HepG2 (cell line): Measurements from ENCODE around the gene MRPL18. TPM values are rescaled to one million over a fixed set of nuclear protein-coding genes. Genes with fewer than 3 reads are reported as not detected.

Experiments
- FOXO4 ChIP-seq: sonication (generic); formaldehyde crosslinking; conservative IDR thresholded peaks from 2 replicates; pipeline ENCODE4 v1.8.1; 2023; ENCODE audit warnings: missing genetic modification reagents
- GZF1 ChIP-seq: sonication (generic); formaldehyde crosslinking; IDR thresholded peaks from 2 replicates; pipeline ENCODE4 v1.5.1; 2020; ENCODE audit warnings: mild to moderate bottlenecking, missing genetic modification reagents
- KAT8 ChIP-seq: IDR thresholded peaks from 2 replicates; pipeline ENCODE4 v1.6.1; 2016; ENCODE audit warnings: missing genetic modification reagents, missing compliant biosample characterization
- MATR3 ChIP-seq: sonication (generic); formaldehyde crosslinking; IDR thresholded peaks from 2 replicates; pipeline ENCODE4 v1.4.0; 2020; ENCODE audit warnings: missing genetic modification reagents
- MXI1 ChIP-seq: IDR thresholded peaks from 3 replicates; pipeline ENCODE4 v1.6.1; 2012; ENCODE audit warnings: low read depth, low read length, inconsistent platforms, borderline replicate concordance
- PHF20 ChIP-seq: sonication (generic); formaldehyde crosslinking; IDR thresholded peaks from 2 replicates; pipeline ENCODE4 v1.5.0; 2020; ENCODE audit warnings: mild to moderate bottlenecking, missing genetic modification reagents
- SAFB2 ChIP-seq: sonication (generic); formaldehyde crosslinking; IDR thresholded peaks from 2 replicates; pipeline ENCODE4 v1.5.1; 2020; ENCODE audit warnings: missing genetic modification reagents, low read depth, mild to moderate bottlenecking, borderline replicate concordance
- SRF ChIP-seq: IDR thresholded peaks from 2 replicates; pipeline ENCODE4 v1.6.1; 2011; ENCODE audit warnings: mild to moderate bottlenecking, low read depth, low read length, moderate library complexity
- SYNCRIP ChIP-seq: fragments of 200-400 bp; formaldehyde crosslinking; IDR thresholded peaks from 2 replicates; pipeline ENCODE4 v1.6.1; 2018; ENCODE audit warnings: mild to moderate bottlenecking, low read depth, low read length; ENCODE audit not compliant: insufficient read depth
- TEAD2 ChIP-seq: sonication (generic); formaldehyde crosslinking; IDR thresholded peaks from 2 replicates; pipeline ENCODE4 v1.9.0; 2021; ENCODE audit warnings: missing genetic modification reagents
- WIZ ChIP-seq: sonication (generic); formaldehyde crosslinking; IDR thresholded peaks from 2 replicates; pipeline ENCODE4 v1.5.1; 2020; ENCODE audit warnings: mild to moderate bottlenecking, missing genetic modification reagents
- ZBTB8A ChIP-seq: sonication (generic); formaldehyde crosslinking; IDR thresholded peaks from 2 replicates; pipeline ENCODE4 v1.4.0; 2020; ENCODE audit warnings: mild to moderate bottlenecking, low read depth, missing genetic modification reagents, borderline replicate concordance
- ZNF432 ChIP-seq: sonication (generic); formaldehyde crosslinking; IDR thresholded peaks from 2 replicates; pipeline ENCODE4 v1.5.0; 2020; ENCODE audit warnings: missing genetic modification reagents, mild to moderate bottlenecking, borderline replicate concordance
- ZNF563 ChIP-seq: sonication (generic); formaldehyde crosslinking; IDR thresholded peaks from 2 replicates; pipeline ENCODE4 v1.8.0; 2022; ENCODE audit warnings: mild to moderate bottlenecking, moderate library complexity, missing genetic modification reagents
- ZNF746 ChIP-seq: sonication (generic); formaldehyde crosslinking; IDR thresholded peaks from 2 replicates; pipeline ENCODE4 v1.8.0; 2022; ENCODE audit warnings: mild to moderate bottlenecking, missing genetic modification reagents
- polyA plus RNA-seq, 8 experiments: library from polyadenylated mRNA; depleted of rRNA in 3 of 8; stranded (reverse) in 7 of 8; unstranded in 1 of 8; fragments of >200 nt; fragmentation: Illumina TruSeq in 4 of 8; extraction: Trizol in 4 of 8; gene quantifications; 2 replicates each; pipeline versions ENCODE4 v1.2.1 to v1.2.3, GENCODE V29; 2011 to 2016; ENCODE audit warnings: low read depth in 4 of 8, missing spikeins in 1 of 8, mixed read lengths in 1 of 8; ENCODE audit not compliant: insufficient read depth in 1 of 8
- total RNA-seq, 5 experiments: library from RNA; depleted of rRNA; stranded (reverse); fragments of >200 nt; fragmentation: Illumina TruSeq; extraction: Trizol; gene quantifications; 2 replicates each; pipeline ENCODE4 v1.2.3, GENCODE V29; 2016; ENCODE audit warnings: low read depth in 1 of 5
- TF ChIP-seq, protein P1 (sequence below): sonication (generic); formaldehyde crosslinking; IDR thresholded peaks from 2 replicates; pipeline ENCODE4 v1.4.0; 2020; ENCODE audit warnings: missing genetic modification reagents
- TF ChIP-seq, protein P2 (sequence below): sonication (generic); formaldehyde crosslinking; IDR thresholded peaks from 2 replicates; pipeline ENCODE4 v1.5.1; 2020; ENCODE audit warnings: missing genetic modification reagents, mild to moderate bottlenecking, borderline replicate concordance
- TF ChIP-seq, protein P3 (sequence below): sonication (generic); formaldehyde crosslinking; IDR thresholded peaks from 2 replicates; pipeline ENCODE4 v1.4.0; 2020; ENCODE audit warnings: mild to moderate bottlenecking, missing genetic modification reagents
- TF ChIP-seq, protein P4 (sequence below): sonication (generic); formaldehyde crosslinking; IDR thresholded peaks from 2 replicates; pipeline ENCODE4 v1.8.1; 2023; ENCODE audit warnings: mild to moderate bottlenecking, missing genetic modification reagents, borderline replicate concordance

Gene MRPL18
- total and polyA plus RNA-seq, 2 of the 13 experiments (the other 11 are each of a cell fraction or from before 2014, with no cell fraction given): 85.6 to 176 TPM

DNA sequence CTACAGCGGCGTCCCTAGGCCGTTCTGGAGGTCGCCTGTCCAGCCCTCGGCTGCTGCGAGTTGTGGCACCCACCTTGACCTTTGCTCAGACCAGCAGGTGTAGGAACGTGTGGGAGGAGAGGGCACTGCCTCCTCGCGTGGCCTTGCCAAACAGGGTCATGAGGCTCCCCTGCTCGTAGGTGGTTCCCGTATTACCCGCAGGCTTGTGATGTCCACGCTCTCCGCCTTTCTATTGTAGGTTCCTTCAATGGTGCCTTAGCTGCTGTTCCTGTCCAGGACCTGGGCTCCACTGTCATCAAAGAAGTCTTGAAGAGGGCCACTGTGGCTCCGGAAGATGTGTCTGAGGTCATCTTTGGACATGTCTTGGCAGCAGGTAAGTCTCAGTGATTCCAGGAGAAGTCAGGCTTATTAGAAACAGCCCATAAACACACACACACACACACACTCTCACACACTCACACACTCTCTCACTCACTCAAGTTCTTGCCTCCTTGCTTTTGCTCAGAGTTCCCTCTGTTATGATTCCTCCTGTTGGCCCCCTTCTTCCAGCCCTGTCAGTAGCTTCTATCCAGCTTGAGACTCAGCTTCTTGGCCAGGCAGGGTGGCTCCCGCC, 27.5 kb upstream of the MRPL18 start (continued):
- TF ChIP-seq ZNF432 (no peak), FOXO4 (CRISPR knock-in tag) (0 out of 2 replicates have a peak, but pooled peaks have one; percentile 85), SRF (peak; percentile 70; the same call in 1 of the 2 replicates), SAFB2 (CRISPR knock-in tag) (peak; percentile 50), ZNF563 (CRISPR knock-in tag) (no peak; the same call in none of the 2 replicates), GZF1 (CRISPR knock-in tag) (no peak; the same call in 1 of the 2 replicates), MATR3 (CRISPR knock-in tag) (no peak), SYNCRIP (no peak), MXI1 (peak; percentile 24; the same call in 1 of the 3 replicates), PHF20 (CRISPR knock-in tag) (peak; percentile 61; the same call in 1 of the 2 replicates), ZNF746 (CRISPR knock-in tag) (peak; percentile 81; the same call in 1 of the 2 replicates), TEAD2 (CRISPR knock-in tag) (0 out of 2 replicates have a peak, but pooled peaks have one; percentile 9), WIZ (CRISPR knock-in tag) (peak; percentile 61; the same call in 1 of the 2 replicates), ZBTB8A (no peak; the same call in 1 of the 2 replicates), KAT8 (no peak)
- TF ChIP-seq, protein P1, sequence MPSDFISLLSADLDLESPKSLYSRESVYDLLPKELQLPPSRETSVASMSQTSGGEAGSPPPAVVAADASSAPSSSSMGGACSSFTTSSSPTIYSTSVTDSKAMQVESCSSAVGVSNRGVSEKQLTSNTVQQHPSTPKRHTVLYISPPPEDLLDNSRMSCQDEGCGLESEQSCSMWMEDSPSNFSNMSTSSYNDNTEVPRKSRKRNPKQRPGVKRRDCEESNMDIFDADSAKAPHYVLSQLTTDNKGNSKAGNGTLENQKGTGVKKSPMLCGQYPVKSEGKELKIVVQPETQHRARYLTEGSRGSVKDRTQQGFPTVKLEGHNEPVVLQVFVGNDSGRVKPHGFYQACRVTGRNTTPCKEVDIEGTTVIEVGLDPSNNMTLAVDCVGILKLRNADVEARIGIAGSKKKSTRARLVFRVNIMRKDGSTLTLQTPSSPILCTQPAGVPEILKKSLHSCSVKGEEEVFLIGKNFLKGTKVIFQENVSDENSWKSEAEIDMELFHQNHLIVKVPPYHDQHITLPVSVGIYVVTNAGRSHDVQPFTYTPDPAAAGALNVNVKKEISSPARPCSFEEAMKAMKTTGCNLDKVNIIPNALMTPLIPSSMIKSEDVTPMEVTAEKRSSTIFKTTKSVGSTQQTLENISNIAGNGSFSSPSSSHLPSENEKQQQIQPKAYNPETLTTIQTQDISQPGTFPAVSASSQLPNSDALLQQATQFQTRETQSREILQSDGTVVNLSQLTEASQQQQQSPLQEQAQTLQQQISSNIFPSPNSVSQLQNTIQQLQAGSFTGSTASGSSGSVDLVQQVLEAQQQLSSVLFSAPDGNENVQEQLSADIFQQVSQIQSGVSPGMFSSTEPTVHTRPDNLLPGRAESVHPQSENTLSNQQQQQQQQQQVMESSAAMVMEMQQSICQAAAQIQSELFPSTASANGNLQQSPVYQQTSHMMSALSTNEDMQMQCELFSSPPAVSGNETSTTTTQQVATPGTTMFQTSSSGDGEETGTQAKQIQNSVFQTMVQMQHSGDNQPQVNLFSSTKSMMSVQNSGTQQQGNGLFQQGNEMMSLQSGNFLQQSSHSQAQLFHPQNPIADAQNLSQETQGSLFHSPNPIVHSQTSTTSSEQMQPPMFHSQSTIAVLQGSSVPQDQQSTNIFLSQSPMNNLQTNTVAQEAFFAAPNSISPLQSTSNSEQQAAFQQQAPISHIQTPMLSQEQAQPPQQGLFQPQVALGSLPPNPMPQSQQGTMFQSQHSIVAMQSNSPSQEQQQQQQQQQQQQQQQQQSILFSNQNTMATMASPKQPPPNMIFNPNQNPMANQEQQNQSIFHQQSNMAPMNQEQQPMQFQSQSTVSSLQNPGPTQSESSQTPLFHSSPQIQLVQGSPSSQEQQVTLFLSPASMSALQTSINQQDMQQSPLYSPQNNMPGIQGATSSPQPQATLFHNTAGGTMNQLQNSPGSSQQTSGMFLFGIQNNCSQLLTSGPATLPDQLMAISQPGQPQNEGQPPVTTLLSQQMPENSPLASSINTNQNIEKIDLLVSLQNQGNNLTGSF: 0 out of 2 replicates have a peak, but pooled peaks have one; percentile 59
- TF ChIP-seq, protein P2, sequence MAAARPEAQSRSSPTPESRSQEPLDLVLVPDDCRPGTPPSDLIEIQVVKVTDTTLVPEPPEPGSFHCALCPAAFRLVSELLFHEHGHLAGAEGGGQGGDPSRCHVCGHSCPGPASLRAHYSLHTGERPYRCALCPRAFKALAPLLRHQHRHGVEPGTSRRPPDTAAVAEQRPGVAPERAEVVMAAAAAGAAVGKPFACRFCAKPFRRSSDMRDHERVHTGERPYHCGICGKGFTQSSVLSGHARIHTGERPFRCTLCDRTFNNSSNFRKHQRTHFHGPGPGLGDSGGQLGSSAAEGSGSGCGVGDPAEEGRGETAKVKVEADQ (CRISPR knock-in tag): 0 out of 2 replicates have a peak, but pooled peaks have one; percentile 59
- TF ChIP-seq, protein P3, sequence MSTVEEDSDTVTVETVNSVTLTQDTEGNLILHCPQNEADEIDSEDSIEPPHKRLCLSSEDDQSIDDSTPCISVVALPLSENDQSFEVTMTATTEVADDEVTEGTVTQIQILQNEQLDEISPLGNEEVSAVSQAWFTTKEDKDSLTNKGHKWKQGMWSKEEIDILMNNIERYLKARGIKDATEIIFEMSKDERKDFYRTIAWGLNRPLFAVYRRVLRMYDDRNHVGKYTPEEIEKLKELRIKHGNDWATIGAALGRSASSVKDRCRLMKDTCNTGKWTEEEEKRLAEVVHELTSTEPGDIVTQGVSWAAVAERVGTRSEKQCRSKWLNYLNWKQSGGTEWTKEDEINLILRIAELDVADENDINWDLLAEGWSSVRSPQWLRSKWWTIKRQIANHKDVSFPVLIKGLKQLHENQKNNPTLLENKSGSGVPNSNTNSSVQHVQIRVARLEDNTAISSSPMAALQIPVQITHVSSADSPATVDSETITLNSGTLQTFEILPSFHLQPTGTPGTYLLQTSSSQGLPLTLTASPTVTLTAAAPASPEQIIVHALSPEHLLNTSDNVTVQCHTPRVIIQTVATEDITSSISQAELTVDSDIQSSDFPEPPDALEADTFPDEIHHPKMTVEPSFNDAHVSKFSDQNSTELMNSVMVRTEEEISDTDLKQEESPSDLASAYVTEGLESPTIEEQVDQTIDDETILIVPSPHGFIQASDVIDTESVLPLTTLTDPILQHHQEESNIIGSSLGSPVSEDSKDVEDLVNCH (CRISPR knock-in tag): no peak
- TF ChIP-seq, protein P4, sequence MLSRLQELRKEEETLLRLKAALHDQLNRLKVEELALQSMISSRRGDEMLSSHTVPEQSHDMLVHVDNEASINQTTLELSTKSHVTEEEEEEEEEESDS: no peak
